ENCODE measurements around the gene IFT88. TPM values are rescaled to one million over a fixed set of nuclear protein-coding genes. Genes with fewer than 3 reads are reported as not detected.

The IFT88 gene
- total and polyA plus RNA-seq, 7 experiments from 2014 or later: 5.0 to 17.0 (median 9.8) TPM

DNA sequence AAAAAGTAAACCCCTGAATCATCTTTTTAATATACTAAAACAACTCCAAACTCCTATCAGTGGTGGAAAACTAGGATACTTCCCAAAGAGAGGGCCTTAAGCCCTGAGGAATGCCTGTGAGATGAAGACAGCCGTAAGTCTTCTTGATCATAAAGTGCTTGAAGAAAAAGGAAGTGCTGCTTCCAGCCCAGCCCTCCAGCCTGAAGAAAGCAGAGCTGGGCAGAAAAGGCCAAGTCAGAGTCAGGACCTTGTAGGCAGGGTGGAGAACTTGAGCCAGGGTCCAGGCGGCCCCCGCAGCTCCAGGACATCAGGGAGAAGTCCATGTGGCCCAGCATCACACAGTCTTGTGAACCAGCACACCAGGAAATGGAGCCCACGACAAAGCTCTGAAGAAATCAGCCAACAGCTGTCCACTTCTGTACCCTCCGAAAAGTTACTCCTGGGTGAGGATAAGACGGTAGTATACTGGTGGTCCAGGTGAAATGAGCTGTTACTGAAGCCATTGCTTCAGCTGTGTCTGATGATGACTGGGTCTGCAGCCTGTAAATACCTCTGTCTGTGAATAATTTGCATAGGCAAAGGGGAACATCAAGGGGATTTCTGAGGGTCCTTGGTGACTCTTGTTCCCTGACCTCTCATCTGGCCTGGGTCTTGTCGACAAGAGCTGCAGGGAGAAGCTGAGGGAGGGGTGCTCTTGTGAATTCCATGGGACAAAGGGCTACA lies 22.6 kb upstream of the IFT88 start:
- H3K27me3 ChIP-seq (ENCODE audit: control insufficient read depth in 2 of 2, insufficient read depth in 2 of 2, low read length in 2 of 2): no peaks in the 10 kb centered on the region
- CTCF ChIA-PET: interaction anchor here (0.6 kb wide), 1 partner anchor 321 kb away, joined by 5 read pairs; no protein-coding TSS in a partner anchor
- POLR2A ChIA-PET: no interaction called here
- no peaks in the 10 kb centered on the region for H3K36me3 ChIP-seq (ENCODE audit: control insufficient read depth in 2 of 3, insufficient read depth in 3 of 3, low read length in 3 of 3)
- peaks cover 0 to 1% (median 0%) of the 10 kb centered on the region in 11 donors for H3K9me3 Mint-ChIP-seq
- intact Hi-C loops (cut with micrococcal nuclease): no loop called here
- no peak overlapping the region for H3K4me3 ChIP-seq (ENCODE audit: low read length)
- H3K36me3 Mint-ChIP-seq: no peaks in the 10 kb centered on the region
- no peak overlapping the region for H3K4me3 Mint-ChIP-seq
- no peak overlapping the region for H3K27ac ChIP-seq (ENCODE audit: low read depth, low read length)
- ATAC-seq: no peak
- no peak for DNase-seq
- H3K27me3 Mint-ChIP-seq: no peaks in the 10 kb centered on the region
- H3K27ac Mint-ChIP-seq: no peak overlapping the region
- no peaks in the 10 kb centered on the region for H3K9me3 ChIP-seq (ENCODE audit: control insufficient read depth in 2 of 3, low read length in 3 of 3)
- peaks cover 3 to 15% (median 11%) of the 10 kb centered on the region in 7 donors for H3K4me1 Mint-ChIP-seq
- no peaks in the 10 kb centered on the region for H3K4me1 ChIP-seq (ENCODE audit: control insufficient read depth in 2 of 2, insufficient read depth in 2 of 2, low read length in 2 of 2)

DNA sequence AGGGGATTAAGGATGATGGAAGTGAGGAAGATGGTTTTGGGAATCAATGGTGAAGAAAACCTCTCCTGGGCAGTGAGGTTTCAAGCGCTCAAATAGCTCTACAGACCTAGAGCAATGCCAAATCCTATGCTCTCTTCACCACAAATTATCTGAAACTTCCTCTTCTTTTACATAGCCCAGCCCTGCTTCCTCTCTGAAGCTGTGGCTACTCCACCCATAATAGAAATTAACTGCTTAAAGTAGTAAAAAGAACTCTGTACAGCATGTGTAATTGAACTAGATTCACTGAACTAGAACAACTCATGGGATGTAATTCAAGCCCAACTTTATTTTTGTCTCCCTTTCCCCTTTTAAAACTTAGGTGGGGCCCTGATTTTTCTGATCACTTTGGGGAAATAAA lies 20.4 kb upstream of the IFT88 start:
- Histone ChIP-seq H3K4me1 (ENCODE audit: control insufficient read depth in 2 of 2, insufficient read depth in 2 of 2, low read length in 2 of 2) (no peaks in the 10 kb centered on the region), H3K9me3 (ENCODE audit: control insufficient read depth in 2 of 3, low read length in 3 of 3) (no peaks in the 10 kb centered on the region), H3K4me3 (ENCODE audit: low read length) (no peak overlapping the region), H3K27me3 (ENCODE audit: control insufficient read depth in 2 of 2, insufficient read depth in 2 of 2, low read length in 2 of 2) (no peaks in the 10 kb centered on the region), H3K27ac (ENCODE audit: low read depth, low read length) (no peak overlapping the region), H3K36me3 (ENCODE audit: control insufficient read depth in 2 of 3, insufficient read depth in 3 of 3, low read length in 3 of 3) (no peaks in the 10 kb centered on the region)
- ChIA-PET POLR2A (no interaction called here), CTCF (no interaction called here)
- Mint-ChIP-seq H3K36me3 (no peaks in the 10 kb centered on the region), H3K4me1 (peaks cover 3 to 15% (median 11%) of the 10 kb centered on the region in 7 donors), H3K27me3 (no peaks in the 10 kb centered on the region), H3K27ac (peak overlapping the region in 2 of 9 donors; percentile 25 to 43), H3K9me3 (peaks cover 0 to 1% (median 0%) of the 10 kb centered on the region in 11 donors), H3K4me3 (no peak overlapping the region)
- ATAC-seq (peak; percentile 83), DNase-seq (no peak)
- intact Hi-C loops (cut with micrococcal nuclease): no loop called here

DNA sequence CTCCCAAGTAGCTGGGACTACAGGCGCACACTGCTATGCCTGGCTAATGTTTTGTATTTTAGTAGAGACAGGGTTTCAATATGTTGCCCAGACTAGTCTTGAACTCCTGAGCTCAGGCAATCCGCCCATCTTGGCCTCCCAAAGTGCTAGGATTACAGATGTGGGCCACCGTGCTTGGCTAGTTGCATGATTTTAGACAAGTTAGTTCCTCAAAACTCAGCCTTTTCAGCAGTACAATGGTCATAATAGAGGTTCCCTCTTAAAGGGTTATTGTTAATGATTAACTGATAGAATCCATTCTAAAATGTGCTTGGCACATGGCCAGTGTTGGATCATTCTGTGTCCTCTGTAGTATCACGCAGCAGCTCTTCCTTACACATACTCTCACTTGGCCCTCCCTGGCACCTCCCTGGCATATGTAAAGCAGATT lies 19.5 kb upstream of the IFT88 start:
- Histone ChIP-seq H3K9me3 (ENCODE audit: control insufficient read depth in 2 of 3, low read length in 3 of 3) (no peaks in the 10 kb centered on the region), H3K27me3 (ENCODE audit: control insufficient read depth in 2 of 2, insufficient read depth in 2 of 2, low read length in 2 of 2) (no peaks in the 10 kb centered on the region), H3K4me3 (ENCODE audit: low read length) (no peak overlapping the region), H3K4me1 (ENCODE audit: control insufficient read depth in 2 of 2, insufficient read depth in 2 of 2, low read length in 2 of 2) (no peaks in the 10 kb centered on the region), H3K27ac (ENCODE audit: low read depth, low read length) (no peak overlapping the region), H3K36me3 (ENCODE audit: control insufficient read depth in 2 of 3, insufficient read depth in 3 of 3, low read length in 3 of 3) (no peaks in the 10 kb centered on the region)
- Mint-ChIP-seq H3K9me3 (peaks cover 0 to 1% (median 0%) of the 10 kb centered on the region in 11 donors), H3K27me3 (no peaks in the 10 kb centered on the region), H3K36me3 (no peaks in the 10 kb centered on the region), H3K4me1 (peaks cover 3 to 15% (median 11%) of the 10 kb centered on the region in 7 donors), H3K27ac (peak overlapping the region in 1 of 9 donors; percentile 5), H3K4me3 (no peak overlapping the region)
- no peak for ATAC-seq
- POLR2A ChIA-PET: no interaction called here
- CTCF ChIA-PET: no interaction called here
- DNase-seq: no peak
- intact Hi-C loops (cut with micrococcal nuclease): no loop called here

DNA sequence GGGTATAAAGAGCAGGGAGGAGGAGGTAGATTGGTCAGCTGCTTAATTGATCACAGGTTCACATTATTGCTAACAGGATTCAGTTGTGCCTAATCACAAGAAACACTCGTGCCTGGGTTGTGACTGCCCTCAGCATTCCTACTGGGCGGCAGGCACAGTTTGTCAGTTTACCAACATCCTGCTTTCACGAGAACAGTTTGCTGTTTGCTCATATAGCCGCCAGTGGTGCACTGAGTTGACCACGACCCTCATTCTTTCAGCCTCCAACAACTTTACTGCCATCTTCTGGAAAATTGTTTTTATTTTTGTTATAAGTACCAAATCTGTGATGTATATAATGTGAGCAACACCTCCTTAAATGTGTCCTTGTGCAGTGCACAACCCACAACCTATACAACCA lies 16.2 kb upstream of the IFT88 start:
- Histone ChIP-seq H3K36me3 (ENCODE audit: control insufficient read depth in 2 of 3, insufficient read depth in 3 of 3, low read length in 3 of 3) (no peaks in the 10 kb centered on the region), H3K27me3 (ENCODE audit: control insufficient read depth in 2 of 2, insufficient read depth in 2 of 2, low read length in 2 of 2) (no peaks in the 10 kb centered on the region), H3K9me3 (ENCODE audit: control insufficient read depth in 2 of 3, low read length in 3 of 3) (no peaks in the 10 kb centered on the region), H3K4me3 (ENCODE audit: low read length) (no peak overlapping the region), H3K27ac (ENCODE audit: low read depth, low read length) (no peak overlapping the region), H3K4me1 (ENCODE audit: control insufficient read depth in 2 of 2, insufficient read depth in 2 of 2, low read length in 2 of 2) (no peaks in the 10 kb centered on the region)
- Mint-ChIP-seq H3K27me3 (no peaks in the 10 kb centered on the region), H3K4me3 (no peak overlapping the region), H3K36me3 (no peaks in the 10 kb centered on the region), H3K9me3 (peaks cover 0 to 1% (median 0%) of the 10 kb centered on the region in 11 donors), H3K4me1 (peaks cover 3 to 15% (median 10%) of the 10 kb centered on the region in 7 donors), H3K27ac (no peak overlapping the region)
- ChIA-PET POLR2A (no interaction called here), CTCF (no interaction called here)
- ATAC-seq (no peak), DNase-seq (no peak)
- intact Hi-C loops (cut with micrococcal nuclease): no loop called here

DNA sequence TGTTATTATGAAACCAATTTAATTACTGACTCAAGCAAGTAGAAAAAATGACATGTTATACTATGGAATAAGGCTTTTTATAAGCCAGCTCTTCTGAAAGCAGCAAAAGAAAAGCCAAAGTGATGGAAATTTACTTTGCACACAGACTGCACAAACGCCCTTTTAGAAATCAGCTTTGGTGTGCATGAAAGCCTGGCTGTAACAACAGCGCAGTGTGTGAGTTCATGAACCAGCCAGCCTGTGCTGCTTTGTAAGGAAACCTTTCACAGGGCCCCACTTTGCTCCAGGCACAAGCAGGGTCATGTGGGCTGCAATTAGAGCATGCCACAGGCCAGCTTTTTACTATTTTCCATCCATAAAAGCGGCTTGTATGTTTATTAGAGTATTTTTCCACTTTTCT lies 13.6 kb upstream of the IFT88 start:
- Histone ChIP-seq H3K9me3 (ENCODE audit: control insufficient read depth in 2 of 3, low read length in 3 of 3) (no peaks in the 10 kb centered on the region), H3K27ac (ENCODE audit: low read depth, low read length) (no peak overlapping the region), H3K4me3 (ENCODE audit: low read length) (no peak overlapping the region), H3K27me3 (ENCODE audit: control insufficient read depth in 2 of 2, insufficient read depth in 2 of 2, low read length in 2 of 2) (no peaks in the 10 kb centered on the region), H3K4me1 (ENCODE audit: control insufficient read depth in 2 of 2, insufficient read depth in 2 of 2, low read length in 2 of 2) (no peaks in the 10 kb centered on the region), H3K36me3 (ENCODE audit: control insufficient read depth in 2 of 3, insufficient read depth in 3 of 3, low read length in 3 of 3) (no peaks in the 10 kb centered on the region)
- H3K9me3 Mint-ChIP-seq: no peaks in the 10 kb centered on the region
- no peak for ATAC-seq
- no peak overlapping the region for H3K4me3 Mint-ChIP-seq
- H3K27ac Mint-ChIP-seq: no peak overlapping the region
- H3K27me3 Mint-ChIP-seq: no peaks in the 10 kb centered on the region
- DNase-seq: no peak
- ChIA-PET POLR2A (no interaction called here), CTCF (interaction anchor here (0.6 kb wide), 1 partner anchor 730 kb away, joined by 3 read pairs; no protein-coding TSS in a partner anchor)
- no peaks in the 10 kb centered on the region for H3K36me3 Mint-ChIP-seq
- intact Hi-C loops (cut with micrococcal nuclease): no loop called here
- H3K4me1 Mint-ChIP-seq: no peaks in the 10 kb centered on the region

DNA sequence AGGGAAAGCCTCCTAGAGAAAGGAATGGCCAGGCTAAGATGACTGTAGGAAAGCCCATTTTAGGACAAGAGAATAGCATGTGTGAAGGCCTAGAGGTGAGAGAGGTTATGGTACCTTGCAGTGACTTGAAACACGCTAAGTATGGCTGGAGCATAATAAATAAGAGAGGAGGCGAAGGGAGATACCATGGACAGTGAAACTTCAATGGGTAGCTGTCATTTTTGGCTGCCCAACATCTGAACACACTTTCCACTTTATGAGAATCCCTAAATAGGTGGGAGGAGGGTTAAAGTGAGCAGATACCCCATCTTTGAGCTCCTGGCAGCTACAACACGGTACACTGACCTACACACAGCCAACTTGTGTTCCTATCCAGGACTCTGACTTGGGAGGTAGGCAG lies 8.0 kb upstream of the IFT88 start:
- DNase-seq (no peak), ATAC-seq (no peak)
- Mint-ChIP-seq H3K4me1 (peaks cover 0 to 3% (median 0%) of the 10 kb centered on the region in 7 donors), H3K9me3 (peaks cover 0 to 3% (median 0%) of the 10 kb centered on the region in 11 donors), H3K36me3 (no peaks in the 10 kb centered on the region), H3K4me3 (no peak overlapping the region), H3K27me3 (no peaks in the 10 kb centered on the region), H3K27ac (no peak overlapping the region)
- ChIA-PET CTCF (no interaction called here), POLR2A (no interaction called here)
- intact Hi-C loops (cut with micrococcal nuclease): no loop called here
- no peak overlapping the region for H3K4me3 ChIP-seq (ENCODE audit: low read length)
- no peaks in the 10 kb centered on the region for H3K4me1 ChIP-seq (ENCODE audit: control insufficient read depth in 2 of 2, insufficient read depth in 2 of 2, low read length in 2 of 2)
- no peaks in the 10 kb centered on the region for H3K36me3 ChIP-seq (ENCODE audit: control insufficient read depth in 2 of 3, insufficient read depth in 3 of 3, low read length in 3 of 3)
- no peaks in the 10 kb centered on the region for H3K9me3 ChIP-seq (ENCODE audit: control insufficient read depth in 2 of 3, low read length in 3 of 3)
- H3K27me3 ChIP-seq (ENCODE audit: control insufficient read depth in 2 of 2, insufficient read depth in 2 of 2, low read length in 2 of 2): no peaks in the 10 kb centered on the region
- H3K27ac ChIP-seq (ENCODE audit: low read depth, low read length): no peak overlapping the region

Measured in naive thymus-derived CD4-positive, alpha-beta T cell (primary cell).